ENCODE results near the gene PRAC2.

Gene PRAC2

DNA sequence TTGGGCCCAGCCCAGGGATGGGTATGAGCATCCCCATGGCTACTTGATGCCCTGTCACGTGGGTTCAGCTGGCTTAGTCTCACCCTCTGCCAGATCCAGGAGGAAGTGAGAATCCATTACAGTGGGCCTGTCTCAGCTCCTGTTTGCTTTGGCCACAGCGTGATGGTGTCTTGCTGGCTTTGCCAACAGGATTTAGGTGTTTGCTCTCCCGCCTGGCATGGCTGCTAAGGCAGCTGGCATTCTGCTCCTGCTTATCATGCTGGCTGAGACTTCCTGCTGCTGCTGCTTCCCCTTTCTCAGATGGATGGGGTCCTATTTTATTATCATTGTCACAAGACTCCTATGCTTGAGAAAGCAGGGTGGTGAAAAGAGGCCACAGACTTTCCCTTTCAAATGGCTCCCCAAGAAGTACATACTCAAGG is 33.9 kb downstream of the PRAC2 start:
- no peak for DNase-seq

DNA sequence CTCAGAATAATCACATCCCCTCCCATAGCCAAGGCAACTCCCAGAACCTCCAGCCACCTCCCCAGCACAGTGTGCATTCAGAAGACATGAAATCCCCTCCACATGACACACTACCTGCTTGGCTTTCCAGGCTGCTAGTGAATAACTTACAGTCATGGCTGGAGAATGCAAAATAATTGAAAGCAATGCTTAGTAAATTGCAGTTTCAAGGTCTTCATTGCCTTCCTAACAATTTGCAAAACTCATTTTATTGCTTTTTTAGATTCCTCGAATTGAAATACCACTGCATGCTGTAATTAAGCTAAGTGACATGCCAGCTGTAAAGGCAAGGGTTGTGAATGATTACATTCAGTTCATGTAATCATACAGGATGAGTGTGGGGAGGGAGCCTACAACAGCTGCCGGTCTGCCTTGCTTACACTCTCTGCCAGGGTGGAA is 34.6 kb downstream of the PRAC2 start:
- DNase-seq = no peak

DNA sequence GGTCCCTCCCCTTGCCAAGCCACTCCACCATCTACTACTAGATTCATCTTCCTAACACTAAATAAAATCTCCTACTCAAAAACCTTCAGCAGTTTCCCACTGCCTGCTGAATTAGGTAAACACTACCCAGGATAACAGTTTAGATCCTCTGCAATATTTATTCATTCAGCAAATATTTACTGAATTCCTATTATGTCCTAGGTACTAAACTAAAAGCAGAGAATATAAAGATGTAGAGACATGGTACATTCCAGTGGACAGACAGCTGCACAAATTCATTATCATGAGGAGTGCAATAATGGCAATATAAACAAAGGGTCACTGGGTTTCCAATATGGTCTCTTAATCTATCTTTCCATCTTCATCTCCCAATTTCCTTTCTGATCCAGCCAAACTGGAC is 36.3 kb downstream of the PRAC2 start:
- DNase-seq = no peak

DNA sequence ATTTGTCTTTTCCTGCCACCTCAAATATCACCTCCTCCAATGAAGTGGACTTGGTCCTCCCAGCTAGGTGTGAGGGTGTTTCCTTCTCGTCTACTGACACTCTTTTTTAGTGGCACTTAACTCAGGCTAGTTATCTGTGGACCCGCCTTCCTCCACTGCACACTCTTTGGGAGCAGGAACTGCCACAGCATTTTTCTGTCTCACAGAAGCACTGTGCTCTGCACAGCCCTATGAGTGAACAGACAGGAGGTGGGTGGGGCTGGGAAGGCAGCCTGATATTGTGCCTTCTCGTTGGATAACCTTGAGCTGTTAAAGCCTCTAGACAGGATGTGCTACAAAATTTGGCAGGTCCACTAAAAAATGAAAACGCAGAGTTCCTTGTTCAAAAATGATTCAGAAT is 37.4 kb downstream of the PRAC2 start:
- DNase-seq = no peak

DNA sequence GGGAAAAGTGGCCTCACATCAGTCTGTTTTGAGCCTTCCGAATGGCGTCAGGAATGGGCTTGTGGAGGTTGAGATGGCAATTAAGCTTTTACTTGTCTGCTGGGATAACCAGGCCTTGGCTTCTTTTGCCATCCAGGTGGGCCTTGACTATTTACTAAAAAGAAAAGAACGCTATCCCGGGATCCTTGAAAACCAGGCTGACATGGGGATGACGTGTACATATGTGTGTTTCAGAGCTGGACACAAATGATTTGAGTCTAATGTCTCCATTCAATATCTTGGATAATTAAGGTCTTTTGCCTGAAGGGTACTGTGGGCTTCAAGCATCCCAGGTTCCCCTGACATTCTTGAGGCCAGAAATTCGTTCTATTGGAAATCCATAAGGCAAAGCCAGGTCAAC is 38.1 kb downstream of the PRAC2 start:
- DNase-seq = no peak

DNA sequence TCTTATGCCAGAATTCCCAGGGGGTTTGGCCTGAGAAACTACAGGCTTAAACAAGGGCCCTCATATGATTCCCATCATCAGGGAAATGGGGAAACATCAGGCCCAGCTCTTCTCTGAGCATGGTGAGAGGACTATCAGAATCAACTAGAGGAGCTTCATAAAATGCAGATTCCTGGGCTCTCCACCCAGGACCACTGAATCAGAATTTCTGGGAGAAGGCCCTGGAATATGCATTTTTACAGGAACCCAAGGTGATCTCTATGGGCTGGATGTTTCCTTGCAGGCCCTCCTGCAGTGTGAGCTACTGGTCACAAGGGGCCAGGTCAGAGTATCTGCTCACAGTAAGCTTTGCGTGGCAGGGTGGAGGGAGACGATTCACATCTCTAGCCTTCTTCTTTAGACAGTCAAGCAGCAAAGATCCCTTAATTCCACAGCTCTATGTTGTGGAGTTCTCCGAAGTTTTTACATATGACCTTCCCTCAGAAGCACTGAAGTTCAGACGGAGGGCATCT is 44.3 kb downstream of the PRAC2 start:
- DNase-seq = no peak

DNA sequence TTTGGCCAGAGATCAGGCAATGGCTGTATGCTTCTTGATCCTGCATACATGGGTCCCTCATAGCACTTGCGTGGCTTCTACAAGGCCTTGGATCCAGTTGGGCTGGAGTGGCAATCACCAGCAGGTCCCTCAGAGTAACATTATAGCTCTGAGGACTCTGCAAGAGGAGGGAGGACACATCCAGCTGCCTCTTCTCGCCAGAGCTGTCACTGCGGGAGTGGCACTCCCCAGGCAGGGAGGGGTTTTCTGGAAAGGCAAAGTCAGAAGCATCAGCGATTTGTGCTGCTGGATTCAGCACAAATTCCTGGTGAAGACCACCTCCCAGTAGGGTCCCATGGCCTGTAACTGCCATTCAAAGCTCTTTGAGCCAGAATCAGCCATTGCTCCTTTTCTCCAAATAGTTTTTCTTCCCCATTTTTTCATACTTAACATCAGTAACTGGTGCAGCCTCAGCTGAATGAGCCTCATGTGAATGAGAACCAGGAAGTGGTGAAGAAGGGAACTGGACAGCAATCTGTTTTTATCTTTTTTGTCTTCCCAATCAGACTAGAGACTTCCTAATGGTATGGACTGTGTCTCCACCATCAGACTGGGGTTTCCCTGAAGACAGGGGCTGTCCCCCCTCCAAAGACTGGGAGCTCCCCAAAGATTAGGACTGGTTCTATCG is 46.2 kb downstream of the PRAC2 start:
- DNase-seq = no peak

DNA sequence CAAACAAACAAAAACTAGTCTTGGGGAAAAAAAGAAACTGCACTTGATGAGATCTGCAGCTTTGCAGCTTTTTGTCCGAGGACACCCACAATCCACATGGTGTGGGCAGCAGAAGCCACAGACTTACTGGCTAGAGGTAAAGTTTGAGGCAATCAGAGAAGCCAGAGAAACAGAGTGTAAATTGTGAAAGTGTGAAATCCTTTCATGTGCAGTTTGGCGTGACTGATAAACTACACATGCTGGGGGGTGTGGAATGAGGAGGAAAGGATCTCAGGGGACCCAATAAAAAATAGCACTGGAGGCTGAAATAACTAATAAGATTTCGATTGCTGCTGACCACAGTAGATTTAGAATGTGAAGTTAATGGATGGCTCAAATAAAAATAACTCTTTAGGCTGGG is 48.0 kb downstream of the PRAC2 start:
- no peak for DNase-seq

DNA sequence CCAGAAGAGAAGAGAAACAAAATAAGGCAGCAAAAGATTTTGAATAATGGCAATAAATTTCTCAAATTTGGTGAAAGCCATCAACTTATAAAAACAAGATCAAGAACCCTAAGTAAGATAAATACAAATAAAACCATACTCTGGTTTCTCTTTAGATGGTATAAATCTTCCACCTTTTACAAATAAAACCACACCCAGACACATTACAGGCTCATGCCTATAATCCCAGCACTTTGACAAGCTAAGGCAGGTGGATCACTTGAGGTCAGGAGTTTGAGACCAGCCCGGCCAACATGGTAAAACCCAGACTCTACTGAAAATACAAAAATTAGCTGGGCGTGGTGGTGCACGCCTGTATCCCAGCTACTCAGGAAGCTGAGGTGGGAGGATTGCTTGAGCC is 50.3 kb downstream of the PRAC2 start:
- DNase-seq = no peak
